Brain microvascular endothelial cell (primary cell): ENCODE data around the gene PRDM16.

Experiments
- DNase-seq: peaks from one replicate; pipeline ENCODE4 v3.0.0-alpha.2; 2020
- H3K27ac ChIP-seq: fragments of 250-450 bp; sonication (Bioruptor Pico); 2 replicates; pipeline ENCODE4 v1.5.1; 2020; ENCODE audit warnings: mild to moderate bottlenecking, moderate library complexity
- H3K27me3 ChIP-seq: fragments of 250-450 bp; sonication (Bioruptor Pico); replicated peaks from 2 replicates; pipeline ENCODE4 v1.5.1; 2020; ENCODE audit warnings: mild to moderate bottlenecking
- H3K36me3 ChIP-seq: fragments of 250-450 bp; sonication (Bioruptor Pico); replicated peaks from 2 replicates; pipeline ENCODE4 v1.5.1; 2020; ENCODE audit warnings: mild to moderate bottlenecking
- H3K4me3 ChIP-seq: 2 replicates; pipeline ENCODE4 v1.5.1; 2011; ENCODE audit warnings: low read depth, mild to moderate bottlenecking, control low read depth, low read length, moderate library complexity
- in situ Hi-C: cut with HindIII; loops from 2 replicates; pipeline ENCODE4 v1.10.0; 2017; ENCODE audit warnings: low sequenced_read_pairs, low pct_ligation_motif_present
- TF ChIP-seq, protein P1 (sequence below): IDR thresholded peaks from 2 replicates; pipeline ENCODE4 v1.5.1; 2011; ENCODE audit warnings: low read depth, mild to moderate bottlenecking, moderate library complexity, low read length, control low read depth, inconsistent platforms; ENCODE audit errors: missing control alignments

The PRDM16 gene

DNA sequence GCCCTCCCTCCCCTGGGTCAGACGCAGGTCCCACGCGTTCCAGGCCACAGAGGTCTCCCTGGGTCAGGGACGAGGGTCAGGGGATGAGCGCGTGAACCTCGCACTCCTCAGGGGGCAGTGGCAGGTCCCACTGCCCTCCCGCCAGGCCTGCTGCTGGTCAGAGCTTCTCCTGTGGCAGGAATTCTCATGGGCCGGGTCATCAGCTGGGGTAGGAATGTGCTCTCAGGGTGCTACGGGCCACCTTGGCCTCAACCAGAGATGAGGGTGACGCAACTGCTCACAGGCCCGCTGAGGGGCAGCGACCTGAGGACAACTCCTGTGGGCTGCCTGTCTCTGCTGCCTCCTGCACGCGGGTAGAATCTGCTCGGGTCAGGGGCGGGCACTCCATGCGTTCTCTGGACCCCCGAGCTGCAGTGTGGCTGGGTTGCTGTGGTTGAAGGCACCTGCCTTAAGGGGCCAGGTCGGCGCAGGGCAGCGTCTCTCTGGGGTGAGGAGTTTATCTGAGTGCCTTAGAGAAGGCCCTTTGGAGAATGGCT lies 128.8 kb downstream of the PRDM16 start:
- TF ChIP-seq, protein P1, sequence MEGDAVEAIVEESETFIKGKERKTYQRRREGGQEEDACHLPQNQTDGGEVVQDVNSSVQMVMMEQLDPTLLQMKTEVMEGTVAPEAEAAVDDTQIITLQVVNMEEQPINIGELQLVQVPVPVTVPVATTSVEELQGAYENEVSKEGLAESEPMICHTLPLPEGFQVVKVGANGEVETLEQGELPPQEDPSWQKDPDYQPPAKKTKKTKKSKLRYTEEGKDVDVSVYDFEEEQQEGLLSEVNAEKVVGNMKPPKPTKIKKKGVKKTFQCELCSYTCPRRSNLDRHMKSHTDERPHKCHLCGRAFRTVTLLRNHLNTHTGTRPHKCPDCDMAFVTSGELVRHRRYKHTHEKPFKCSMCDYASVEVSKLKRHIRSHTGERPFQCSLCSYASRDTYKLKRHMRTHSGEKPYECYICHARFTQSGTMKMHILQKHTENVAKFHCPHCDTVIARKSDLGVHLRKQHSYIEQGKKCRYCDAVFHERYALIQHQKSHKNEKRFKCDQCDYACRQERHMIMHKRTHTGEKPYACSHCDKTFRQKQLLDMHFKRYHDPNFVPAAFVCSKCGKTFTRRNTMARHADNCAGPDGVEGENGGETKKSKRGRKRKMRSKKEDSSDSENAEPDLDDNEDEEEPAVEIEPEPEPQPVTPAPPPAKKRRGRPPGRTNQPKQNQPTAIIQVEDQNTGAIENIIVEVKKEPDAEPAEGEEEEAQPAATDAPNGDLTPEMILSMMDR, result no peak
- in situ Hi-C loops, result no loop called here
- no peak overlapping the region for H3K27ac ChIP-seq
- no peaks in the 10 kb centered on the region for H3K36me3 ChIP-seq
- DNase-seq, result no peak
- H3K4me3 ChIP-seq, result no peak overlapping the region
- no peaks in the 10 kb centered on the region for H3K27me3 ChIP-seq

GRCh38 chr1:3198371-3199271 lies 129.6 kb downstream of the PRDM16 start:
- TF ChIP-seq, protein P1, result no peak
- Histone ChIP-seq H3K4me3 (no peak overlapping the region), H3K27me3 (no peaks in the 10 kb centered on the region), H3K36me3 (no peaks in the 10 kb centered on the region), H3K27ac (no peak overlapping the region)
- DNase-seq, result no peak
- in situ Hi-C loops, result no loop called here

GRCh38 chr1:3204725-3205124 lies 135.7 kb downstream of the PRDM16 start:
- H3K36me3 ChIP-seq, result no peaks in the 10 kb centered on the region
- peaks cover 5% of the 10 kb centered on the region for H3K27me3 ChIP-seq
- no peak overlapping the region for H3K4me3 ChIP-seq
- TF ChIP-seq, protein P1, result no peak
- no peak overlapping the region for H3K27ac ChIP-seq
- in situ Hi-C loops, result no loop called here
- DNase-seq, result no peak

- no peak overlapping the region for H3K27ac ChIP-seq
- H3K4me3 ChIP-seq, result no peak overlapping the region
- in situ Hi-C loops, result no loop called here
- no peak for DNase-seq
- TF ChIP-seq, protein P1, result no peak
- H3K27me3 ChIP-seq, result peaks cover 5% of the 10 kb centered on the region
- H3K36me3 ChIP-seq, result no peaks in the 10 kb centered on the region
Measured at GRCh38 chr1:3205815-3206214, 136.8 kb downstream of the PRDM16 start.

DNA sequence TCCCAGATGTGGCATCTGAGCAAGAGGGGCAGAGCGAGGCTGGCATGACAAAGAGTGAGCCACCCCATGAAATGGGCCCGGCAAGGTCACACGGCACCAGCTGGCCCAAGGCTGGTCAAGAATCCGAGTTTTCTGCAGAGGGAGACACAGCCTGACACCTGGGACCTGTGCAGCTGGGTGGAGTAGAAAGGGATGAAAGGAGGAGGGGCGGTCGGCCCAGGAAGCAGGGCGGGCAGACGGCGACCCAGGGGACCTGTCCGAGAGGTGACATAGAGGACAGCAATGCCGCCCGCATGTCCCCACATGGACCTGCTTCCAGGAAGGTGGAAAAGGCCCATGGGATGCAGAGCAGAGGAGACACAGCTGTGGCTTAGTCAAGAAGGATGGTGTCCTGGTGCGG lies 137.7 kb downstream of the PRDM16 start:
- in situ Hi-C loops, result no loop called here
- no peak overlapping the region for H3K27ac ChIP-seq
- TF ChIP-seq, protein P1, result no peak
- no peak for DNase-seq
- H3K36me3 ChIP-seq, result no peaks in the 10 kb centered on the region
- peaks cover 5% of the 10 kb centered on the region for H3K27me3 ChIP-seq
- H3K4me3 ChIP-seq, result no peak overlapping the region
